GM23248 (cell line): ENCODE measurements around the gene TEF. TPM values are rescaled to one million over a fixed set of nuclear protein-coding genes. Genes with fewer than 3 reads are reported as not detected.
A peak's percentile ranks its signal among the peaks of the same experiment; 100 is the strongest.
"Not testable (repeated sequence)": the region's sequence is repeated elsewhere in the genome, so short reads cannot be mapped to it uniquely, and the experiment has no call there.

Experiments
- DNase-seq: peaks from one replicate; pipeline ENCODE4 v3.0.0-alpha.2; 2015
- H2AFZ ChIP-seq: fragments of 200-600 bp; sonication (generic); 2 replicates; pipeline ENCODE4 v1.6.1; 2016; ENCODE audit warnings: antibody characterized with exemption
- H3F3A ChIP-seq: fragments of 200-600 bp; sonication (generic); 2 replicates; pipeline ENCODE4 v1.6.1; 2016; ENCODE audit warnings: mild to moderate bottlenecking, antibody characterized with exemption, mixed run types; ENCODE audit not compliant: insufficient read depth
- H3K27ac ChIP-seq: fragments of 200-600 bp; sonication (generic); 2 replicates; pipeline ENCODE4 v1.5.1; 2016; ENCODE audit warnings: mild to moderate bottlenecking
- H3K27me3 ChIP-seq: fragments of 200-600 bp; sonication (generic); replicated peaks from 2 replicates; pipeline ENCODE4 v1.6.1; 2016; ENCODE audit warnings: mild to moderate bottlenecking; ENCODE audit not compliant: insufficient read depth
- H3K36me3 ChIP-seq: fragments of 200-600 bp; sonication (generic); 2 replicates; pipeline ENCODE4 v1.6.1; 2016; ENCODE audit warnings: low read depth, mild to moderate bottlenecking
- H3K4me1 ChIP-seq: fragments of 200-600 bp; sonication (generic); 2 replicates; pipeline ENCODE4 v1.6.1; 2016; ENCODE audit warnings: mild to moderate bottlenecking; ENCODE audit not compliant: insufficient read depth
- H3K4me2 ChIP-seq: fragments of 200-600 bp; sonication (generic); one replicate; pipeline ENCODE4 v1.6.1; 2016; ENCODE audit warnings: mild to moderate bottlenecking; ENCODE audit not compliant: unreplicated experiment
- H3K4me3 ChIP-seq: fragments of 200-600 bp; sonication (generic); 2 replicates; pipeline ENCODE4 v1.5.1; 2016; ENCODE audit warnings: mild to moderate bottlenecking
- H3K79me2 ChIP-seq: fragments of 200-600 bp; sonication (generic); 2 replicates; pipeline ENCODE4 v1.6.1; 2016; ENCODE audit warnings: mild to moderate bottlenecking; ENCODE audit not compliant: insufficient read depth
- H3K9ac ChIP-seq: fragments of 200-600 bp; sonication (generic); 2 replicates; pipeline ENCODE4 v1.6.1; 2016; ENCODE audit warnings: mild to moderate bottlenecking
- H3K9me2 ChIP-seq: fragments of 200-600 bp; sonication (generic); 2 replicates; pipeline ENCODE4 v1.6.1; 2016; ENCODE audit warnings: mixed run types, mild to moderate bottlenecking, moderate library complexity; ENCODE audit not compliant: insufficient read depth
- H3K9me3 ChIP-seq: fragments of 200-600 bp; sonication (generic); one replicate; pipeline ENCODE4 v1.6.1; 2017; ENCODE audit warnings: low read depth
- H4K20me1 ChIP-seq: fragments of 200-600 bp; sonication (generic); 2 replicates; pipeline ENCODE4 v1.6.0; 2016; ENCODE audit not compliant: insufficient read depth
- EZH2 ChIP-seq: fragments of 200-600 bp; sonication (generic); IDR thresholded peaks from 2 replicates; pipeline ENCODE4 v1.6.1; 2018; ENCODE audit warnings: antibody characterized with exemption, mild to moderate bottlenecking; ENCODE audit not compliant: insufficient read depth, poor library complexity, severe bottlenecking
- EZH2phosphoT487 ChIP-seq: fragments of 200-600 bp; sonication (generic); IDR thresholded peaks from 2 replicates; pipeline ENCODE4 v1.6.1; 2018; ENCODE audit warnings: antibody characterized with exemption, moderate library complexity, mild to moderate bottlenecking, low read depth; ENCODE audit not compliant: insufficient read depth
- WGBS, 2 experiments: methylation state at CpG; one replicate each; pipeline ENCODE4 v1.1.6; 2015 to 2017; ENCODE audit warnings: low lambda C conversion rate in 2 of 2, low coverage in 1 of 2; ENCODE audit errors: missing lambda C conversion rate in 2 of 2; 5-methylcytosine and 5-hydroxymethylcytosine counted together
- in situ Hi-C: fragments of 300-500 bp; cut with MboI; formaldehyde crosslinking; loops from 2 replicates; pipeline ENCODE4 v1.15.0; 2020
- polyA plus RNA-seq: library from polyadenylated mRNA; unstranded; fragments of >200 nt; fragmentation: Nextera tagmentation; extraction: Ambion mirVana; gene quantifications from 2 replicates; pipeline ENCODE4 v1.2.1, GENCODE V29; 2016
- total RNA-seq: library from RNA; depleted of rRNA; stranded (reverse); fragments of >200 nt; shearing (Covaris generic); gene quantifications from 2 replicates; pipeline ENCODE4 v1.2.3, GENCODE V29; 2014

Gene TEF
- total and polyA plus RNA-seq, 2 experiments from 2014 or later: 2.2 to 4.2 TPM

DNA sequence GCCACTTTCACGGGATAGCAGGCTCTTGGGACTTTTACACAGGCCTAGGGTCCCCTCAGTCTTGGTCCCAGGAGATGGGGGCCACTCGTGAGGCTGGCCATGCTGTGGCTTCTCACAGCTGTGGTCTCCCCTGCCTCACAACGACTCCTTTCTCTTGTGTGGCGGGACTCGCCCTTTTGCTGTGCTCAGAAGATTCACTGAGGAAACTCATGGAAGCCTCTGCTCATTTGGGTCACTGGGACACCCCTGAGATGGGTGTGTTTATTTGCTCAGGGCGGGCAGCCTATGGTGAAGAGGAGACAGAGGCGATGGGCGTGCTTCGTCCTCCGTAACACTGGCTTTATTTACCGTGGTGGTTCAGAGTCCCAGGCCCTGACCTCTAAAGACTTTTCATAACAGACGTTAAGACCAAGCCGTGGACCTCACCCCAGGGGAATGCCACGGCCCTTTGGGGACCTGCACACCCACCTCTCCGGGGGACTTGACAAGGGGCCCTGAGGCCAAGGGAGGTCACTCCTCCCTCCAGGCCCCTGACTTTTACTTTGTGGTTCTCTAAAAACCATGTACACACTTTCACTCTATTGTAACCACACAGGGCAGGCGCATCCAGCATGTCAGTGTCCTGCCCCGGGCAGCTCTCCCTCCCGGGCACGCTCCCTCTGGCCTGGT, 15.5 kb downstream of the TEF start:
- no peak overlapping the region for H3K4me2 ChIP-seq
- no peak overlapping the region for H3K27ac ChIP-seq
- in situ Hi-C loops: no loop called here
- H3K4me3 ChIP-seq: no peak overlapping the region
- no peaks in the 10 kb centered on the region for H3K79me2 ChIP-seq
- peaks cover 22% of the 10 kb centered on the region for H3K4me1 ChIP-seq
- peaks cover 14% of the 10 kb centered on the region for H3F3A ChIP-seq
- H4K20me1 ChIP-seq: no peaks in the 10 kb centered on the region
- TF ChIP-seq EZH2phosphoT487 (no peak), EZH2 (no peak)
- DNase-seq: no peak
- no peaks in the 10 kb centered on the region for H3K27me3 ChIP-seq
- no peak overlapping the region for H2AFZ ChIP-seq
- H3K9me3 ChIP-seq: no peaks in the 10 kb centered on the region
- no peaks in the 10 kb centered on the region; the same call in 1 of the 2 replicates for H3K36me3 ChIP-seq
- H3K9ac ChIP-seq: no peak overlapping the region
- WGBS, 2 experiments: 84 to 86% methylated on average over 19 of the region's 19 CpGs
- H3K9me2 ChIP-seq: no peaks in the 10 kb centered on the region

DNA sequence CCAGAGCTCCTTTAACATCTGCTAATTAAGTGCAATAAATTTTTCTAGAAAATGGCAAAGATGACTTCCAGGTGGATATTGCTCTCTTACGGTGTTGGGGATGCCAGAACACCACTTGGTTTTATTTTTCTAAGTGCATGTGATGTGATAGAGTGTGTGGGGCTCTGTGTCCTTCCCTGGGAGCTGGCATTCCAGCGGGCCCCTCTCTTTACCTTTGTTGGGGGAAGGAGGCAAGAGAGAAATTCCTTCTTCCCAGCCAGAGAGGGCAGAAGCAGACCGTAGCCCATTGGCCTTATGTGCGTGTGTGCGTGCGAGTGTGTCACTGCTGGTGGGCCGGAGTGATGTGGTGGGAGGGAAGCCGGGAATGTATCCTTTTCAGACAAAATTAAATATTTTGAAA, 17.2 kb downstream of the TEF start:
- DNase-seq: no peak
- H4K20me1 ChIP-seq: no peaks in the 10 kb centered on the region
- no peaks in the 10 kb centered on the region; the same call in 1 of the 2 replicates for H3K36me3 ChIP-seq
- H3K27ac ChIP-seq: no peak overlapping the region
- no peak overlapping the region for H3K4me2 ChIP-seq
- no peak for TF ChIP-seq EZH2phosphoT487
- TF ChIP-seq EZH2: no peak
- no peak overlapping the region for H2AFZ ChIP-seq
- H3F3A ChIP-seq: peaks cover 3% of the 10 kb centered on the region; the same call in 1 of the 2 replicates
- no peak overlapping the region for H3K9ac ChIP-seq
- H3K9me3 ChIP-seq: no peaks in the 10 kb centered on the region
- 77 to 84% methylated on average over 8 of the region's 8 CpGs for WGBS, 2 experiments
- H3K4me1 ChIP-seq: peaks cover 14% of the 10 kb centered on the region
- no peaks in the 10 kb centered on the region for H3K27me3 ChIP-seq
- H3K4me3 ChIP-seq: no peak overlapping the region
- in situ Hi-C loops: no loop called here
- no peaks in the 10 kb centered on the region for H3K9me2 ChIP-seq
- H3K79me2 ChIP-seq: no peaks in the 10 kb centered on the region

DNA sequence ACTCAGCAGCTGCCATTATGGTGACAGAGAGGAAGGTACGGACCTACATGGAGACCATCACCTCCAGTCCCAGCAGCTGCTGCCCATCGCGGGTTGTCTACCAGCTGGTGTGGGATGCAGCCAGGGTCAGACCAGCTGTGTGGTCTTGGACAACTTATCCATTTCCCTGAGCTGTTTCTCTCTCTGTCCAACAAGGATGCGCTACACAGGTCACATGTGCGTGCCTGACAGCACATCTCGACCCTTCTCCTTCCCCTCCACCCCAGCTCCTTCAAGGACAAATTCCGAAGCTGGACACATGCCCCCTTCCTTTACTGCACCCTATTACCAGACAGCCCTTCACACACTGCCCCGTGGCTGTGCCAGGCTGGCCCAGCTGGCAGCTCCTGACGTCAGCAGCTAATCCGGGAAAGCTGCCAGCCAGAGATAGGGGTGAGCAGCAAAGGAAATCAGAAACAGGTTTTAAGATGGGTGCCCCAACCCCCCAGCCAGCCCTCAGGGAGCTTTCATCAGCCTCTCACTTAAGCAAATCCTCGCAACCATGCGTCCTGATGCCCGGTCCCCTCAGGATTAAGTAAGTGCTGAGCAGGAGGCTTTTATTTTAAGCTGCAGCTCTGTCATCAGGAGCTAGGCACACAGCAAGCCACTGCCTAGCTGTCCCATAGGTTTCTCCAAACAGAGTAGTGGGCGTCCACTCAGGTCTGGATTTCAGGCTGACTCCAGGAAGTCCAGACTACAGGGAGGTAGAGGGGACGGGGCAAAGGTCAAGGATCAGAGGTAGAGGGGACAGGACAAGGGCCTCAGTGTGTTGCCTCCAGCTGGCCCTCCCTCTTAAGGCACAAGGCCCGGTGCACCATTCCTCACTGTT, 20.3 kb downstream of the TEF start:
- H3F3A ChIP-seq: no peaks in the 10 kb centered on the region
- H3K4me3 ChIP-seq: no peak overlapping the region
- no peaks in the 10 kb centered on the region for H3K27me3 ChIP-seq
- peaks cover 12% of the 10 kb centered on the region for H3K4me1 ChIP-seq
- H3K9ac ChIP-seq: peak overlapping the region; percentile 29; the same call in 1 of the 2 replicates
- H3K27ac ChIP-seq: 0 out of 2 replicates have a peak overlapping the region, but pooled peaks have one; percentile 16
- 28 to 29% methylated on average over 16 of the region's 16 CpGs for WGBS, 2 experiments
- DNase-seq: peak; percentile 82
- H2AFZ ChIP-seq: peak overlapping the region; percentile 43
- H3K79me2 ChIP-seq: no peaks in the 10 kb centered on the region
- H3K9me2 ChIP-seq: no peaks in the 10 kb centered on the region
- TF ChIP-seq EZH2 (no peak), EZH2phosphoT487 (no peak)
- H4K20me1 ChIP-seq: no peaks in the 10 kb centered on the region
- H3K4me2 ChIP-seq: peak overlapping the region; percentile 46
- in situ Hi-C loops: loop anchor here (10.0 kb wide), 1 partner anchor 113 kb away; no protein-coding TSS in a partner anchor
- H3K36me3 ChIP-seq: no peaks in the 10 kb centered on the region
- no peaks in the 10 kb centered on the region for H3K9me3 ChIP-seq

DNA sequence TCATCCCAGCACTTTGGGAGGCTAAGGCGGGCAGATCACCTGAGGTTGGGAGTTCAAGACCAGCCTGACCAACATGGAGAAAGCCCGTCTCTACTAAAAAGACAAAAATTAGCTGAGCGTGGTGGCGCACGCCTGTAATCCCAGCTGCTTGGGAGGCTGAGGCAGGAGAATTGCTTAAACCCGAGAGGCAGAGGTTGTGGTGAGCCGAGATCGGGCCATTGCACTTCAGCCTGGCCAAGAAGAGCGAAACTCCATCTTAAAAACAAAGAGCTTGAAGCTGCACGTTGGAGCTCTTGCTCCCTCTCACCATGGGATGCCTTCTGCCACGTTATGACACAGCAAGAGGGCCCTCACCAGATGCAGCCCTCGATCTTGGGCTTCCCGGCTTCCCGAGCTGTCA, 21.1 kb downstream of the TEF start:
- not testable (repeated sequence) for H2AFZ ChIP-seq, DNase-seq, H3K9ac ChIP-seq, H3K4me3 ChIP-seq, H3K36me3 ChIP-seq, H3K27me3 ChIP-seq, H4K20me1 ChIP-seq, H3F3A ChIP-seq, H3K9me2 ChIP-seq, H3K9me3 ChIP-seq, H3K4me2 ChIP-seq, H3K27ac ChIP-seq, H3K79me2 ChIP-seq
- WGBS, 2 experiments: 89 to 90% methylated on average over 14 of the region's 14 CpGs
- in situ Hi-C loops: loop anchor here (10.0 kb wide), 1 partner anchor 112 kb away; no protein-coding TSS in a partner anchor
- H3K4me1 ChIP-seq: peaks cover 12% of the 10 kb centered on the region
